GM11168 (cell line): ENCODE data around the gene WDR33.

Experiments
- in situ Hi-C: fragments of 300-500 bp; cut with MboI; formaldehyde crosslinking; loops from one replicate; pipeline ENCODE4 v1.12.0; 2022; ENCODE audit warnings: low sequenced_read_pairs; ENCODE audit not compliant: unreplicated experiment

The WDR33 gene

GRCh38 chr2:127726158-127726880 lies 84.7 kb downstream of the WDR33 start:
- in situ Hi-C loops: no loop called here

DNA sequence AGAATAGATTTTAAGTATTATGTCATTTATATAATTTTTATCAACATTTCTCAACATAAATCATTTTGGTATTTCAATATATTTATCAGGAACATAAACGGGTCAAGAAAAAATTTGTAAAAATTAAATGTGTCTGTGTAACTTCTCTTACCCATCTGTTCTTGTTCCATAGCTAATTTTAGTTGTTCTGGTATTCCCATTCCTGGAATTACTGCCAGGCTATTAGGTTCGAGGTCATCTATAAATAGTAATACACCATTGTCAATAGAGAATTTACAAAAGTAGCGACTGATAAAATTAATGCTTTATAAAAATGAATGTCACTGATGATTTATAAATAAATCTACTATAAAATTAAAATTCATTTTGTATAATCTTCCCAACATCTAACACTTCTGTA lies 88.2 kb downstream of the WDR33 start:
- in situ Hi-C loops: no loop called here

DNA sequence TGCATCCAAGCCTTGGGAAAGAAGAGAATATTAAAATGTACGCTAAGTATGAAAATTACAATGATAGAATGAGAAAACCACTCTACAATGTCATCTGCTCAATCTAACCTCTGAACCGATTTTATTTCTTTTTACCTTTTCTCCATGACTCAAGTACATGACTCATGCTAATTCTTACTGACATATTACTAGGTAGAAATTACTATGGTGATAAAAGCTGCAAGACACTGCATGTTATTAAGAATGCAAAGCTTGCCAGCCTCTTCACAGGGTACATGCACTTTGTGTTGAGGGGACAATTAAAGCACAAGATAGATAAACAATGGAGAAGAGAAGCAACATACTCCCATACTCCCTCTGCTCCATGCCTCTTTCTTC lies 89.0 kb downstream of the WDR33 start:
- in situ Hi-C loops: no loop called here

DNA sequence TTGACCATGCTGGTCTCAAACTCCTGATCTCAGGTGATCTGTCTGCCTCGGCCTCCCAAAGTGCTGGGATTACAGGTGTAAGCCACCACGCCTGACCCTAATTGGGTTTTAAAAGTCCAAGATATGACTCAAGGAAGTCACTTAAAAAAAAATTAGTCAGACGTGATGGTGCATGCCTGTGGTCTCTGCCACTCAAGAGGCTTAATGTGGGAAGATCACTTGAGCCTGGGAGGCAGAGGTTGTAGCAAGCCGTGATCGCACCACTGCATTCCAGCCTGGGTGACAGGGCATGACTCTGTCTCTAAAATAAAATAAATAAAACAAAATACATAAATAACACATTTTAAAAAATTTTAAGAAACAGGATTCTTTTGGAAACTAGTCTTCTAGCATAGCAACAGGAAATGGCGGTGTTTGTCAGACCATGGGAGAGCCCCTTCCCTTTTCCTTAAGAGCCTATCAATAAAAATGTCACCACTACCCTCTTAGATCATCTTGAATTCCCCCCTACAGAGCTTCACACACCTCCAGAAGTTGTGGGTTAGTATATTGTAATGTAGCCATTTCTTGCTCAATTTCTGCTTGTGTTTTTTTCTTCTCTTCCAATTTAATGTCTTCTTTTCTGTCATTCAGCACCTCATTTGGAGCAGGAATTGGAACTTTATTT lies 89.5 kb downstream of the WDR33 start:
- in situ Hi-C loops: no loop called here

DNA sequence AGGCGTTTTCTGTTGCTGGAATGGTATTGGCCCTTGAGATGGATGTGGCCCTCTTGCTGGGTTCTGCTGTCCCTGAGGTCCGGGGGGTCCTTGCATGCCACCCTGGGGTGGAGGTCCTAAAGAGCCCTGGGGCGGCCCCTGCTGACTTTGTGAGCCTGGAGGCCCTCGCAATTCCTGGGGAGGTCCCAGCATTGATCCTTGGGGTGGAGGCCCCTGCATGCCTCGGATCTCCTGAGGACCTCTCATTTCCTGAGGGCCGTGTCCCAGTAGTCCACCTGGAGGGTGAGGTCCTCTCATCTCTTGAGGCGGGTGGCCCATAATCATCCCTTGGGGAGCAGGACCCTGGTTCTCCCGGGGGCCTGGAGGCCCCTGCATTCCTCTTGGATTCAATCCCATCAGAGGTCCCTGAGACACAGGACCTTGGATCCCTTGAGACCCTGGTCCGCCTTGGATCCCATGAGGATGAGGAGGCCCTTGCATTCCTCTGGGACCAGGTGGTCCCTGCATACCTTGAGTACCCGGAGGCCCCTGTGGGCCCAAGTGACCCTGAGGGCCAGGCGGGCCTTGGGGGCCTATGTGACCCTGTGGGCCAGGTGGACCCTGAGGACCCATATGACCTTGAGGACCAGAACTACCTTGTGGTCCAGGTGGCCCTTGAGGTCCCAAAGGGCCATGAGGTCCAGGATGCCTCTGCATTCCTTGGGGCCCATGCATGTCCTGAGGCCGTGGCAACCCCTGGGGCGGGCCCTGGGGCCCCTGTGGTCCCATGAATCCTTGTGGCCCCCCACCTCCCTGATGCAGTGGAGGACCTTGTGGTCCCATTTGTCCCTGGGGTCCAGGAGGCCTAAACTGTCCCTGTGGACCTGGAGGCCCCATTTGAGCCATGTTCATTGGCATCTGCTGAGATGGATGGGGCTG lies 91.4 kb downstream of the WDR33 start:
- in situ Hi-C loops: no loop called here

- in situ Hi-C loops: no loop called here
Observed at GRCh38 chr2:127718271-127718670, 92.7 kb downstream of the WDR33 start.

GRCh38 chr2:127715778-127716449 lies 95.1 kb downstream of the WDR33 start:
- in situ Hi-C loops: no loop called here

GRCh38 chr2:127713562-127713961 lies 97.4 kb downstream of the WDR33 start:
- in situ Hi-C loops: no loop called here

DNA sequence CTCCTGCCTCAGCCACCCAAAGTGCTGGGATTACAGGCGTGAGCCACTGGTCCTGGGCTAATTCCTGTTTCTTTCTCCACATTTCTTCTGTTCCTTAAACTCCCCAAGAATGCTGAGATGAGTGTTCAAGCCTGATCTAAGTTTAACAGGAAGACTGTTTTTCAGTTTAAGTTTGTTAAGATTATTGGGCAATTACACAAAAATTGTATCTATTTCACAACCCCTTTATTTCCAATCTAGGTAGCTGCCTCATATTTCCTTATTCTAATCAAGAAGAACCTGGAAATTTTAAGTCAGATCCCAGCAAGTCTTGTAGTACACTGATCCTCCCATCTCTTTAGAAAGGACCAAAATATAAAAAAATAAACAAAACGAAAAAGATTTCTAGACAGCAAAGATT lies 98.0 kb downstream of the WDR33 start:
- in situ Hi-C loops: no loop called here

DNA sequence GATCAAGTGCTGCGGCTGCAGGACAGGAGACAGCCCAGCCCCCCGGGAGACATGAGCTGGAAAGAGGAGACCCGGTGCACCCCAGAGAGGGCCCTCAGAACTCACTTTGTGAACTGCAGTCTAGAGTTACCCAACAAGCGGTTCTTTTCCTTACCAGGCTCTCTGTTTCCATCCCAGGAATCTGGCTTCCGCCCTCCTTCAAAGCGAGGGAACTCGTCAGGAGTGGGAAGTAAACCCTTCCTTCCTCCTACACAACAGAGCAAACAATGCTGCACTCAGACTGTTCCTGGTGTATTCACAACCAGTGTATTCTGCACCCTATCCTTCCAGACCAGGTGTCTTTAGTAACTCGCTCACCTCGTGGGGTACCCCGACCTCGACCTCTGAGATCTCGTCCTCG lies 101.6 kb downstream of the WDR33 start:
- in situ Hi-C loops: no loop called here

DNA sequence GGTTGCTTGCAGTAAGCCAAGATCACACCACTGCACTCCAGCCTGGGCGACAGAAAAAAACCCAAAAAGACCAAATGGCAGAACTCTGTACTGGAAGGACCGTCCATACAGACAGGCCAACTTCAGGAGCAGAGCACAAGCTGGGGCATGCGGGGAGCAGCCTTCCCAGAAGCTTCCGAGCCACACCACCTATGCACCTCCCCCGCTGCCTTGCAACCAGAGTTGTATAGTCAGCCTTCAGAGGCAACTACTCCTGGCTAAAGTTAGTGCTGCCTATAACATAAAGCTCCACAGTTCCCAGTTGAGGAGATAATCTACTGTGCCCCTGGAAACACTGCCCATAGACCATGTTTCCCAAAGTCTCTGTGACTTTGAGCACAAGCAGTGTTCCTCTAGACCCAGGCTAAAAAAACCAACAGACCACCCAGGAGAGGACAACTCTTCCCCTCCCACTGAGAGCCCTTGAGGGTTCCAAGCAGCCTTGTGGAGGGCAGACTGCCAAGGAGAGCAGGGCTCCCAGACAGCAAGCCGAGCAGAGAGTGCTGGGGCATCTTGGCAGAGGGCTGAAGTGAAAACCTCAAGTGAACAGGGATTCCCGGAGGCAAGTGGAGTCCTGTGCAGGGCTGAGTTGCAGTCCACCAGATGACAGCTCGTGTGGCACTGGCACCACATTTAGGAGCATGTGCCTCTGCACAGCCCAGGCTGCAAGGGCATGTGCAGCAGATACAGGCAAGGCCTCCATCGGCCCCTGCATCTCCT lies 102.9 kb downstream of the WDR33 start:
- in situ Hi-C loops: no loop called here

GRCh38 chr2:127706215-127706990 lies 104.6 kb downstream of the WDR33 start:
- in situ Hi-C loops: no loop called here

- in situ Hi-C loops: no loop called here
Observed at GRCh38 chr2:127705391-127706065, 105.4 kb downstream of the WDR33 start.

GRCh38 chr2:127704641-127705390 lies 106.2 kb downstream of the WDR33 start:
- in situ Hi-C loops: no loop called here

- in situ Hi-C loops: no loop called here
Observed at GRCh38 chr2:127703282-127703681, 107.7 kb downstream of the WDR33 start.

DNA sequence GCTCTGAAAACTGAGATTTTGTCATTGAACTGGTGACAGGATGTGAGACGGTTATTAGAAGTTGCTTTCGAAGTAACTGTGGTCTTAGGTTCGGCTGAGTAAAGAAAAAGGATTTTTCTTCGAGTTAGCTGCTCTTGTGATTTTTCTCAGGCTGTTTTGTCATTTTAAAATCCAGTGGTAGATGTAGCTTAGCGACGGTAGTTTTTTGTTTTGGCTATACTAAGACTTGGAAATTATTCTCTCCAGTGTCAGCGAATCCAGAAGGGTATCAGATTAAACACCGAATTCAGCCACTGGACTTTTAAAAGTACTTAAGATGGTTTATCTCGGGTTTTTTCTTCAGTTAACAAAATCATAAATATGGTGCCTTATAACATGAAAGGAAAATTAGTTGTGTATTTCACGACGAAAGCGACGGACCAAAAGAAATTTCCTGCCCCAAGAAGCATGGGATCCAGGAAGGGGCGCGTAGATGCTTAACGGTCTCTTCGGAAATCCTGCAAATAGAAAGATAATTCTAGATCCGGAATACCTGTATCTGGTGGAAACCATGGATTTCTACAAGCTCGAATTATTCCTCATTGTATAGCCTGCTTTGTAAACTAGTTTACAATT lies 108.5 kb downstream of the WDR33 start:
- in situ Hi-C loops: no loop called here

- in situ Hi-C loops: no loop called here
Observed at GRCh38 chr2:127701651-127702394, 109.1 kb downstream of the WDR33 start.
